SKM-1 (cell line): Measurements from ENCODE around the gene UBXN1.

Experiments used
- DNase-seq: peaks from one replicate; lab custom pipeline; 2025; ENCODE audit not compliant: unreplicated experiment; lab: John Stamatoyannopoulos, UW

UBXN1 gene

GRCh38 chr11:62678770-62679696, at the start of gene UBXN1:
Gene UBXN1 (minus strand): TSS chr11:62679073. CDS start chr11:62678923, 150 bp downstream.
- peak; percentile 82 for DNase-seq

GRCh38 chr11:62728171-62728988, 49.5 kb upstream of the UBXN1 start, which contains the start of gene TTC9C:
Gene TTC9C (plus strand): TSS chr11:62728486. CDS start chr11:62728849, 363 bp downstream.
- peak; percentile 70 for DNase-seq

GRCh38 chr11:62727872-62728170, 48.9 kb upstream of the UBXN1 start:
- DNase-seq: peak; percentile 97

- peak; percentile 99 for DNase-seq
Measured at GRCh38 chr11:62727165-62727871, 48.4 kb upstream of the UBXN1 start, which contains the start of gene HNRNPUL2. Gene HNRNPUL2 (minus strand): TSS chr11:62727457. CDS start chr11:62727156, 301 bp downstream.

- DNase-seq: no peak
Measured at GRCh38 chr11:62726915-62727164, 48.0 kb upstream of the UBXN1 start.

GRCh38 chr11:62726156-62726914, 47.5 kb upstream of the UBXN1 start:
- no peak for DNase-seq

- no peak for DNase-seq
Measured at GRCh38 chr11:62725646-62726045, 46.8 kb upstream of the UBXN1 start.

- DNase-seq: no peak
Measured at GRCh38 chr11:62724171-62724570, 45.3 kb upstream of the UBXN1 start.

- DNase-seq: no peak
Measured at GRCh38 chr11:62721994-62722393, 43.1 kb upstream of the UBXN1 start.

GRCh38 chr11:62719302-62719978, 40.6 kb upstream of the UBXN1 start:
- DNase-seq: no peak

- DNase-seq: no peak
Measured at GRCh38 chr11:62716816-62717215, 37.9 kb upstream of the UBXN1 start.

- DNase-seq: no peak
Measured at GRCh38 chr11:62716206-62716605, 37.3 kb upstream of the UBXN1 start.

GRCh38 chr11:62715150-62716130, 36.6 kb upstream of the UBXN1 start:
- no peak for DNase-seq

GRCh38 chr11:62713343-62713742, 34.5 kb upstream of the UBXN1 start:
- DNase-seq: no peak

- no peak for DNase-seq
Measured at GRCh38 chr11:62712861-62713260, 34.0 kb upstream of the UBXN1 start.

GRCh38 chr11:62712276-62712812, 33.5 kb upstream of the UBXN1 start:
- no peak for DNase-seq

- DNase-seq: no peak
Measured at GRCh38 chr11:62710001-62710345, 31.1 kb upstream of the UBXN1 start.

GRCh38 chr11:62709247-62710000, 30.6 kb upstream of the UBXN1 start:
- DNase-seq: no peak
